HG03442 (cell line): ENCODE measurements around the gene PDE11A.

Source experiments
- ATAC-seq: cut with Tn5 transposase; IDR thresholded peaks from one replicate; pipeline ENCODE4 v1.9.1; 2021; ENCODE audit warnings: mild to moderate bottlenecking, moderate library complexity; ENCODE audit not compliant: unreplicated experiment

Gene PDE11A

GRCh38 chr2:177778472-177778871 lies 294.1 kb downstream of the PDE11A start:
- ATAC-seq: no peak

GRCh38 chr2:177772529-177772928 lies 300.0 kb downstream of the PDE11A start:
- no peak for ATAC-seq

- no peak for ATAC-seq
These were observed 301.4 kb downstream of the PDE11A start for GRCh38 chr2:177771191-177771590.

- no peak for ATAC-seq
These were observed 304.8 kb downstream of the PDE11A start for GRCh38 chr2:177767768-177768167.

GRCh38 chr2:177765698-177766097 lies 306.9 kb downstream of the PDE11A start:
- no peak for ATAC-seq

GRCh38 chr2:177763531-177764265 lies 308.9 kb downstream of the PDE11A start:
- ATAC-seq: peak; percentile 98

GRCh38 chr2:177759443-177759842 lies 313.1 kb downstream of the PDE11A start:
- no peak for ATAC-seq

- ATAC-seq: no peak
These were observed 313.8 kb downstream of the PDE11A start for GRCh38 chr2:177758591-177759371.

GRCh38 chr2:177756336-177756735 lies 316.2 kb downstream of the PDE11A start:
- ATAC-seq: no peak

GRCh38 chr2:177754492-177754873 lies 318.1 kb downstream of the PDE11A start:
- ATAC-seq: no peak

- no peak for ATAC-seq
These were observed 318.7 kb downstream of the PDE11A start for GRCh38 chr2:177753682-177754491.

GRCh38 chr2:177748360-177748759 lies 324.2 kb downstream of the PDE11A start:
- no peak for ATAC-seq

- ATAC-seq: no peak
These were observed 325.2 kb downstream of the PDE11A start for GRCh38 chr2:177747384-177747783.

- no peak for ATAC-seq
These were observed 326.2 kb downstream of the PDE11A start for GRCh38 chr2:177746358-177746757.

GRCh38 chr2:177745531-177745930 lies 327.0 kb downstream of the PDE11A start:
- ATAC-seq: no peak

GRCh38 chr2:177742851-177743250 lies 329.7 kb downstream of the PDE11A start:
- ATAC-seq: no peak

GRCh38 chr2:177741866-177742265 lies 330.7 kb downstream of the PDE11A start:
- no peak for ATAC-seq

GRCh38 chr2:177740700-177741099 lies 331.9 kb downstream of the PDE11A start:
- no peak for ATAC-seq

GRCh38 chr2:177738461-177739235 lies 333.9 kb downstream of the PDE11A start:
- no peak for ATAC-seq

- ATAC-seq: no peak
These were observed 337.2 kb downstream of the PDE11A start for GRCh38 chr2:177735318-177735803.
